Prostate gland (tissue), 2 donors: ENCODE results near the gene OSCAR.

Experiments used
- POLR2A ChIP-seq: fragments of 450-650 bp; IDR thresholded peaks from one replicate; pipeline ENCODE4 v1.6.1; 2016; ENCODE audit warnings: antibody characterized with exemption, mild to moderate bottlenecking
- POLR2AphosphoS5 ChIP-seq: sonication (generic); formaldehyde crosslinking; IDR thresholded peaks from one replicate; pipeline ENCODE4 v1.6.1; 2017; ENCODE audit warnings: antibody characterized with exemption
- TF ChIP-seq, protein P1 (sequence below), 4 experiments: fragments of 200-600 bp in 2 of 4; fragments of 450-650 bp in 2 of 4; sonication (generic) in 2 of 4; IDR thresholded peaks; 1 replicate in 3 of 4; 2 replicates in 1 of 4; pipeline ENCODE4 v1.5.1; 2016 to 2019; ENCODE audit warnings: antibody characterized with exemption in 4 of 4, mild to moderate bottlenecking in 2 of 4, moderate library complexity in 2 of 4

DNA sequence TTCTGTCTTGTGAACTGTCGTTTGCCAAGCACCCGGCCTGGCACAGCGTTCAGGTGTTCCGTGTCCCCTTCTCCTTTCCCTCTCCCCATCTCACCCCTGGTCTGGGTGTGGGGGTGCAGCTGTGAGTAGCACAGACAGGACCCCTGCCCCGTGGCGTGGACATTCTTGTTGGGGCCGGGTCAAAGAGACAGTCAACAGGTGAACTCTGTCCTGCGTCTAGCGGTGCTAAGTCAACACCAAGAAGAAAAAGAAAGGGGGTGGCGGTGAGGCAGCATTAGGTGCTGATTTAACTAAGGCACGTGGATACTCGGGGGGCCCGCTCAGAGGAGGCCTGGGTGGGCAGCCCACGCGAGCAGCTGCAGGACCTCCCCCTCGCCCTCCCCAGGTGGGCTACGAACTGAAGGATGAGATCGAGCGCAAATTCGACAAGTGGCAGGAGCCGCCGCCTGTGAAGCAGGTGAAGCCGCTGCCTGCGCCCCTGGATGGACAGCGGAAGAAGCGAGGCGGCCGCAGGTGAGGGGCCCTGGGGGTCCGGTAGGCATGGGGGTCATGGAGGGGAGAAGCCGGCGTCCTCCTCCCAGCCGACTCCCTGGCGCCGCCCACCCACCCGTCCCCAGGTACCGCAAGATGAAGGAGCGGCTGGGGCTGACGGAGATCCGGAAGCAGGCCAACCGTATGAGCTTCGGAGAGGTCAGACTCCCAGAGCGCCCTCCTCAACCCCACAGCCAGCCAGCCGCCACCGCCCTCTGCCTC lies 27.3 kb upstream of the OSCAR start:
- TF ChIP-seq, protein P1, sequence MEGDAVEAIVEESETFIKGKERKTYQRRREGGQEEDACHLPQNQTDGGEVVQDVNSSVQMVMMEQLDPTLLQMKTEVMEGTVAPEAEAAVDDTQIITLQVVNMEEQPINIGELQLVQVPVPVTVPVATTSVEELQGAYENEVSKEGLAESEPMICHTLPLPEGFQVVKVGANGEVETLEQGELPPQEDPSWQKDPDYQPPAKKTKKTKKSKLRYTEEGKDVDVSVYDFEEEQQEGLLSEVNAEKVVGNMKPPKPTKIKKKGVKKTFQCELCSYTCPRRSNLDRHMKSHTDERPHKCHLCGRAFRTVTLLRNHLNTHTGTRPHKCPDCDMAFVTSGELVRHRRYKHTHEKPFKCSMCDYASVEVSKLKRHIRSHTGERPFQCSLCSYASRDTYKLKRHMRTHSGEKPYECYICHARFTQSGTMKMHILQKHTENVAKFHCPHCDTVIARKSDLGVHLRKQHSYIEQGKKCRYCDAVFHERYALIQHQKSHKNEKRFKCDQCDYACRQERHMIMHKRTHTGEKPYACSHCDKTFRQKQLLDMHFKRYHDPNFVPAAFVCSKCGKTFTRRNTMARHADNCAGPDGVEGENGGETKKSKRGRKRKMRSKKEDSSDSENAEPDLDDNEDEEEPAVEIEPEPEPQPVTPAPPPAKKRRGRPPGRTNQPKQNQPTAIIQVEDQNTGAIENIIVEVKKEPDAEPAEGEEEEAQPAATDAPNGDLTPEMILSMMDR (IDR thresholded peaks at IDR 0.05) = no peak
- TF ChIP-seq POLR2AphosphoS5 (no peak), POLR2A (no peak)
